Common myeloid progenitor, CD34-positive (primary cell): ENCODE results near the gene PGA3.
A peak's percentile ranks its signal among the peaks of the same experiment; 100 is the strongest.

Experiments
- CTCF ChIA-PET: fragments of 350-600 bp; sonication (Branson Sonifier 250); formaldehyde crosslinking; loops from one replicate; lab custom pipeline; 2021; ENCODE audit warnings: antibody characterized with exemption; lab: Charles Lee
- POLR2A ChIA-PET: fragments of 350-600 bp; sonication (Branson Sonifier 250); formaldehyde crosslinking; loops from one replicate; lab custom pipeline; 2021; ENCODE audit warnings: antibody characterized with exemption; lab: Charles Lee
- DNase-seq, 3 donors: peaks; one replicate each; pipeline versions ENCODE4 v3.0.0 to v3.0.0-alpha.2; 2013
- H3K27ac ChIP-seq, 2 experiments: 1 replicate in 1 of 2; 2 replicates in 1 of 2; pipeline ENCODE4 v1.7.0; 2013; ENCODE audit warnings: inconsistent platforms in 2 of 2, low read length in 2 of 2, mild to moderate bottlenecking in 2 of 2, low read depth in 1 of 2, moderate library complexity in 1 of 2; ENCODE audit not compliant: severe bottlenecking in 2 of 2, insufficient read depth in 1 of 2, poor library complexity in 1 of 2
- H3K27me3 ChIP-seq, 5 experiments: replicated peaks in 2 of 5; 1 replicate in 3 of 5; 2 replicates in 2 of 5; pipeline versions ENCODE4 v1.6.1 to v1.7.0; 2013; ENCODE audit warnings: low read length in 4 of 5, mild to moderate bottlenecking in 2 of 5, moderate library complexity in 2 of 5, inconsistent platforms in 1 of 5; ENCODE audit not compliant: insufficient read depth in 5 of 5, control insufficient read depth in 4 of 5
- H3K36me3 ChIP-seq, 4 experiments: 1 replicate in 2 of 4; 2 replicates in 2 of 4; pipeline versions ENCODE4 v1.6.1 to v1.7.0; 2013; ENCODE audit warnings: low read length in 3 of 4, control low read depth in 1 of 4, mild to moderate bottlenecking in 1 of 4; ENCODE audit not compliant: control insufficient read depth in 4 of 4, insufficient read depth in 4 of 4
- H3K4me1 ChIP-seq, 4 experiments: 1 replicate in 3 of 4; 2 replicates in 1 of 4; pipeline versions ENCODE4 v1.6.1 to v1.7.1; 2013; ENCODE audit warnings: low read length in 3 of 4, mild to moderate bottlenecking in 3 of 4, control low read depth in 1 of 4, inconsistent platforms in 1 of 4, moderate library complexity in 1 of 4; ENCODE audit not compliant: control insufficient read depth in 4 of 4, insufficient read depth in 4 of 4; ENCODE audit errors: control extremely low read depth in 1 of 4
- H3K4me3 ChIP-seq, 7 experiments: 1 replicate in 4 of 7; 2 replicates in 3 of 7; pipeline versions ENCODE4 v1.5.1 to v1.7.0; 2013; ENCODE audit warnings: mild to moderate bottlenecking in 7 of 7, low read length in 6 of 7, moderate library complexity in 6 of 7, inconsistent platforms in 2 of 7, low read depth in 2 of 7, control low read depth in 1 of 7; ENCODE audit not compliant: insufficient read depth in 4 of 7, control insufficient read depth in 1 of 7; ENCODE audit errors: extremely low read depth in 1 of 7
- H3K9me3 ChIP-seq, 5 experiments: 1 replicate in 4 of 5; 2 replicates in 1 of 5; pipeline versions ENCODE4 v1.6.1 to v1.7.1; 2013; ENCODE audit warnings: low read length in 4 of 5, mild to moderate bottlenecking in 2 of 5, inconsistent platforms in 1 of 5, low read depth in 1 of 5, moderate library complexity in 1 of 5; ENCODE audit not compliant: control insufficient read depth in 4 of 5, insufficient read depth in 2 of 5; ENCODE audit errors: control extremely low read depth in 1 of 5
- whole genome bisulfite sequencing: methylation state at CpG from one replicate; pipeline ENCODE4 v1.1.5; 2013; ENCODE audit not compliant: insufficient coverage; 5-methylcytosine and 5-hydroxymethylcytosine counted together

The PGA3 gene

DNA sequence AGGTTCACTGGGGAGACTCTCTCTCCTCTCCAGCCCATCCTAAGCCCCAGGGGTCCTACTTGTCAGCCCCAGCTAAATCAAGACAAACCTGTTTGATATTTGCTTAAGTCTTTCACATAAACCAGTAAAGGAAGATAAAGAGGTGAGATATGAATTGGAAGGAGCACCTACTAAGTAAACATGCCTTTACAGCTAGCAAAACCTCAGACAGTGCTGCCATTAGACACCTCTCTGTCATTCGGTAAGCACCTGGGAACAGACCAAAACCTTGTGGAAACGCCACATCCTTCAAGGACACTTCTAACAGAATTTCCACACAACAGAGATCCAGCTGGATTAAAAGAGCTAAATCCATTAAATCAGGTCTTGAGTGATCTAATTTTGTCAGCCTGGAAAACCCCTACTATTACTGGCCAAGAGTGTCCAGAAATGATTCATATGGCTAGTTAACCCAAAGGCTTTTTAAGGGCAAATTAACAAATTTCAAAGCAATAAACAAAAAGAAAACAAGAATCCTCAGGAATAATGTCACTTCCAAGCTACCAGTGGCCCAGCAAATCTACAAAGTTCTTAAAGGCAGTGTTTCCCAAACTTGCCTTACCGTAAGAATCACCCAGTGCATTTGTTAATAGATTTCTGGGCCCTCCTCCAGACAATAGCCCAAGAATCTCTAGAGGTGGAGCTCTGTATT, 44.5 kb upstream of the PGA3 start:
- ChIA-PET POLR2A (interaction anchor here (0.9 kb wide), 1 partner anchor 12 kb away, joined by 4 read pairs; no protein-coding TSS in a partner anchor), CTCF (interaction anchor here (0.6 to 2.8 kb wide), 6 partner anchors 10 to 29 kb away, joined by 3 to 9 read pairs (median 5); no protein-coding TSS in a partner anchor)
- Histone ChIP-seq H3K36me3 (peaks cover 0 to 11% (median 4%) of the 10 kb centered on the region in 4 experiments), H3K4me1 (peaks cover 9 to 21% (median 19%) of the 10 kb centered on the region in 4 experiments), H3K27me3 (no peaks in the 10 kb centered on the region), H3K4me3 (no peak overlapping the region), H3K9me3 (peaks cover 5 to 21% (median 11%) of the 10 kb centered on the region in 5 experiments), H3K27ac (no peak overlapping the region)
- WGBS = 85% methylated on average over 3 of the region's 3 CpGs
- no peak for DNase-seq

DNA sequence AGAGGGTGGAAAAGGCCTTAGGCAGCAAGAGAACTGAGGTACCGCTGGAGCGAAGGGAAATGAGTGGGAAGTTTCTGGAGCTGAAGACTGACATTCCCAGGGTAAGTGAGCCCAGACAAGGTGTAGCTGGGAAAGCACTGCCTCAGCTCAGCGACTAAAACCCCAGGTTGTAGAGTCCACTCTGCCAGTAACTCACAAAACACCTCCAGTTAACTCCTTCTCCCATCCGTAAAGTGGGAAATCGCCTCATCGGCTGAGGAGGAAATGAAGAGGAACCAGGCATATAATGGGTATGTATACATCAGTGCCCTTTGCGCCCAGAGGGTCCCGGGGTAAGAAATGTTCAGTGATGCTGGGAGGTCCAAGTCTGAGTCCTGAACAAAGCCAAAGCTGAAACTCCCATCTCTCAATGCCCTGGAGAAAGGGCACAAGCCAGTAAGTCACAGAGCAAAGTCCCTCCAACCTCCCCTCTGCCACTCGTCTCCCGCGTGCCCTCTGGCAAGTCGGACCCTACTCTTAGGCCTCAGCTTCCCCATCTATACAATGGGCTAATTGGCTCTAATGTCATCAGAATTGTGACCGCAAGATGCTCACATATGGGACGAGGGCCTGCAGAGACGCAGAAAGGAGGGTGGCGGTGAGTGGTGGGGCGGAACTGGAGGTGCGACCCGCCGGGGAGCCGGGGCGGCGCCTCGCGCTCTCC, 42.7 kb upstream of the PGA3 start:
- H3K4me1 ChIP-seq = peaks cover 13 to 35% (median 24%) of the 10 kb centered on the region in 4 experiments
- H3K9me3 ChIP-seq = peaks cover 0 to 8% (median 2%) of the 10 kb centered on the region in 5 experiments
- H3K4me3 ChIP-seq = peak overlapping the region; percentile 49 to 80 (median 75)
- H3K27me3 ChIP-seq = no peaks in the 10 kb centered on the region
- WGBS = 23% methylated on average over 13 of the region's 25 CpGs
- H3K36me3 ChIP-seq = peaks cover 0 to 11% (median 4%) of the 10 kb centered on the region in 4 experiments
- DNase-seq = no peak
- ChIA-PET POLR2A (no interaction called here), CTCF (interaction anchor here (1.0 to 2.8 kb wide), 2 partner anchors 8 to 12 kb away, joined by 3 to 9 read pairs; no protein-coding TSS in a partner anchor)
- H3K27ac ChIP-seq = peak overlapping the region; percentile 77 to 89

DNA sequence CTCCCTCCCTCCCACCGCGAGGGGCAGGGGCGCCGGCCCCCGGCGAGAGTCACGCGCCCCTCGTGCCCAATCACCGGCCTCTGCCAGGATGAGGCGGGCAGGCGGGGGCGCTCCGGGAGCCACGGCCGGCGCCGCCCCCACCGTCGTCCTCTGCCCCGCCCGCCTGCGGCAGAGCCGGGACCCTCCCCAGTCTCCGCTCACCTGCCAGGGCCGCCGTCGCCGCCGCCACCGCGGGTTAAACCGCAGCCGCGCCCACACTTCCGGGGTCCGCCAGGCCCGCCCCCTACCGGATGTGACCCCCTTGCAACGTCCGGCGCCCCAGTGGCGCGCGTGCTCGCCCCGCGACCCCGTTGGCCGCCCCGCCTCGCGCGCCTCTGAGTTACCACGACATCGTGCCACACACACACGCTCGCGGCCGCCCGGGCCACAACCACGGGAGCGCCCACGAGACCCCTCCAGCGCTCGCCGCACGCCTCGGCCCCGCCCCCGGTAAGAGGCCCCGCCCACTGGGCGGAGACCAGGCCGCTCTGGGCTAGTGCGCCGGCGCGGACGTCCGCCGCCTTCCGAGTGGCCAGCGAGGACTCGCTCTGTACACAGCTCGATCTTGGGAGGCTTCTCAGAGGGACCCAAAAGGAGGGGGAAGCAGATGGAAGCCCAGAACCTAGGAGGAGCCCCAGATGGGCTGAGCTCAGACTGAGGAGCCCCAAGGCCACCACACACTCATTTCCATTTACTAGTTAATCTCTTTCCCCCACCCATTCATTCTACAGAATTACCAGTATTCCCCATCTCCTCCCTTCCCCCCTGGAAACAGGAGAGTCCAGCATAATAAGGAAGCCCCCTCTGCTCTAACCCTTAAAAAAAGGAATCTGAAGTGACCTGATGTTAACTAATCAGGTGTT, 41.9 kb upstream of the PGA3 start, which contains the start of gene VPS37C:
Gene VPS37C, minus strand, starts transcription at position 237 of the 902 bp plus-strand sequence. CDS start 22,597 bp downstream, outside the sequence.
- 0% methylated on average over 61 of the region's 85 CpGs for WGBS
- Histone ChIP-seq H3K27ac (peak within 1 kb of the TSS; percentile 77 to 89), H3K9me3 (peaks cover 0 to 4% (median 0%) of the 10 kb centered on the region in 5 experiments), H3K27me3 (no peaks in the 10 kb centered on the region), H3K36me3 (peaks cover 0 to 11% (median 4%) of the 10 kb centered on the region in 4 experiments), H3K4me1 (peaks cover 13 to 35% (median 24%) of the 10 kb centered on the region in 4 experiments), H3K4me3 (peak within 1 kb of the TSS; percentile 56 to 80 (median 75))
- ChIA-PET POLR2A (interaction anchor here (0.8 kb wide), 1 partner anchor 11 kb away, joined by 3 read pairs; no protein-coding TSS in a partner anchor), CTCF (interaction anchor here (1.0 to 2.8 kb wide), 2 partner anchors 9 to 13 kb away, joined by 3 to 9 read pairs; no protein-coding TSS in a partner anchor)
- DNase-seq = peak; percentile 94 to 97 (median 96)

DNA sequence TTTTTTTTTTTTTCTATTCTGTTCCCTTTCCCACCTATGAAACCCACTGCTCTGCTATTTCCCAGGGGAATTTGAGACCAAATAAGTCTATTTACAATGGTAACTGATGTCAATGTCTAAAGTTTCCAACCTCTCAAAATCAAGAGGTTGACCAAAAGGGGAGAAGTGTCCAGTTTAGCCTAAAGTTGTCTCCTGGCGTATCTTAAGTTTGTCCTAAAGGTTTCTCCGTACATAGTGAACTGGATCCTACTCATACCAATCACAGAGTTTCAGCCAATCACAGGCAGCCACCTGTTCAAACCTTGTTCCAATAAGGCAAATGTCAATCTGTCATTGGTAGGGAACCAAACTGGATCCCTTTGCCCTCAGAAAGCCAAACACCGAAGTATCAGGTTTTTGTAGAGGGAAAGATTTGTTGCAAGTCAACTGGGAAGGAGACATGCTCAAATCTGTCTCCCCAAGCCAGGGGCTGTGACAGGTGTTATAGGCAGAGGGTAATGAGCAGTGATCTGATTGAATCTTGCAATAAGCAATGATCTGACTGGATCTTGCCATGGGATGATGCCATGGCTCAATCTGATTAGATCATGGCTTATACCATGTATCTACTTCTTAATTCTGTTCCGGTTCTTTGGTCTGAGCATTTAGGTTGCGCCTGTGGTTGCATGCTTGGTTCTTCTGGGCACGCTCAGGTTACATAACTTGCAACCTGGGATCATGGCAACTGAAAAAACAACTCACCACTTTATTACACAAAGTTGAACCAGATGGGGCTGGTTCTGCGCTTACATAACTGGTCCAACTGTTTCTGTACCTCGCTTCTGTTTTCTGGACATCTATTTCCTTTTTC, 41.0 kb upstream of the PGA3 start:
- H3K4me3 ChIP-seq = peak overlapping the region in 6 of 7 experiments; percentile 56 to 80 (median 75)
- 95% methylated on average over 4 of the region's 8 CpGs for WGBS
- H3K27me3 ChIP-seq = no peaks in the 10 kb centered on the region
- H3K9me3 ChIP-seq = no peaks in the 10 kb centered on the region
- H3K4me1 ChIP-seq = peaks cover 13 to 37% (median 25%) of the 10 kb centered on the region in 4 experiments
- CTCF ChIA-PET = no interaction called here
- peaks cover 0 to 4% (median 3%) of the 10 kb centered on the region in 4 experiments for H3K36me3 ChIP-seq
- peak; percentile 35 to 63 (median 53) for DNase-seq
- H3K27ac ChIP-seq = peak overlapping the region; percentile 77 to 89
- POLR2A ChIA-PET = interaction anchor here (1.0 kb wide), 1 partner anchor 15 kb away, joined by 3 read pairs; no protein-coding TSS in a partner anchor

DNA sequence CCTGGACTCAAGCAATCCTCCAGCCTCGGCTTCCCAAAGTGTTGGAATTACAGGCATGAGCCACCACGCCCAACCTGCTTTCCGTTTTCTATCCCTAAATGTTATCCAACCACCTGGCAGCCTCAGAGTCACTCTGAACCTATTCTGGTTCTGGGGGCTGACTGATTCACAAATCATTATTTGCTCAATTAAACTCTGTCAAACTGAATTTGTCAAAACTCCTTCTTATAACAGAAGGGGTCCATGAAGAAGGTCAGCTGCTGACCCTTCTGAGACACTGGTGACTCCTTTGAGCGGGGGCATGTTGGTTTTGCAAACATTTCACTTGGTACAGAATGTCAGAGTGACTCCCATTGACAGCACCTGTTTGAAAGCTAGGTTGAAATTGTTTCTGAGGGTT, 40.3 kb upstream of the PGA3 start:
- WGBS = 100% methylated on average over 4 of the region's 4 CpGs
- no peaks in the 10 kb centered on the region for H3K27me3 ChIP-seq
- ChIA-PET CTCF (no interaction called here), POLR2A (interaction anchor here (1.0 kb wide), 1 partner anchor 14 kb away, joined by 3 read pairs; no protein-coding TSS in a partner anchor)
- H3K4me1 ChIP-seq = peaks cover 13 to 44% (median 27%) of the 10 kb centered on the region in 4 experiments
- H3K36me3 ChIP-seq = no peaks in the 10 kb centered on the region
- no peaks in the 10 kb centered on the region for H3K9me3 ChIP-seq
- no peak overlapping the region for H3K4me3 ChIP-seq
- no peak overlapping the region for H3K27ac ChIP-seq
- no peak for DNase-seq
